ENCODE results near the gene ACACB.

ACACB gene

DNA sequence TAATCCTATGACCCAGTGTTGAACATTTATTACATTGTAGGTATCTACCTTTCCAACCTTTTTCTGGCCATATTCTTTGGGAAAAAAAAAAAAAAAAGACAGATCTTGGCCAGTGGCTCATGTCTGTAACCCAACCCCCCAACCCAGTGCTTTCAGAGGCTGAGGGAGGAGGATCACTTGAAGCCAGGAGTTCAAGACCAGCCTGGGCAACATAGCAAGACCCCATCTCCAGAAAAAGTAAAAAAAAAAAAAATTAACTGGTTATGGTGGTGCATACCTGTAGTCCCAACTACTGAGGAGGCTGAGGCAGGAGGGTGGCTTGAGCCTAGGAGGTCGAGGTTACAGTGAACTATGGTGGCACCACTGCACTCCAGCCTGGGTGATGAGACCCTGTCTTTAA, 58.1 kb downstream of the ACACB start:
- no peak for DNase-seq (ENCODE audit: low read depth)

DNA sequence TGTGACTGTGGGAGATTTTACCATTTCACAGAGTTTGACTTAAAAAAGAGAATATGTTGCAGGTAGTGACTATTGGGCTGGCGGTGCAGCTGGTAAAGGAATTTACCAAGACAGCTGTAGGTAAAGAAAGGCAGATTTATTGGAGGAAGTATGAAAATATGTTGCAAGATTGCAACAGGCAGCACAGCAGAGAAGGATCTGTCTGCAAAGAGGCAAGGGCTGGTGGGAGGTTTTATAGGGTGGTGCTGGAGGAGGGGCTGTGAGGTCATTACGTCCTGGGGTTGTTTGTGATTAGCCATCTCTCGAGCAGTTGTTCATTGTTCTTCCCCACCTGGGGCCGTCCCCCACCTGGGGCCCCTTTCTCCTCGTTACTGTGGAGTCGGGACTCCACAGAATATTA, 62.1 kb downstream of the ACACB start:
- DNase-seq (ENCODE audit: low read depth): no peak

DNA sequence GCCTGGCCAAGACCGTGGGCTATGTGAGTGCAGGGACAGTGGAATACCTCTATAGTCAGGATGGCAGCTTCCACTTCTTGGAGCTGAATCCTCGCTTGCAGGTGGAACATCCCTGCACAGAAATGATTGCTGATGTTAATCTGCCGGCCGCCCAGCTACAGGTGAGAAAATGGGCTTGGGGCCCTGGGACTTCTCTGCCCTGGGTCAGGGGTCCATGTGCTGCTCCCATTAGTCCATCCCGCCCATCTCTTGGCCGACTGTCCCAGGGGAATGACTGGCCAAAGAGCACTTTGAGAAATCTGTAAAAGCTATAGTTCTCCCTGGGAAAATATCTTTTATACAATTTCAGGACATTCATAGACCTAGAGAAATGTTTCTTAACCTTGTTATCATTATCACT, 63.5 kb downstream of the ACACB start:
- no peak for DNase-seq (ENCODE audit: low read depth)

DNA sequence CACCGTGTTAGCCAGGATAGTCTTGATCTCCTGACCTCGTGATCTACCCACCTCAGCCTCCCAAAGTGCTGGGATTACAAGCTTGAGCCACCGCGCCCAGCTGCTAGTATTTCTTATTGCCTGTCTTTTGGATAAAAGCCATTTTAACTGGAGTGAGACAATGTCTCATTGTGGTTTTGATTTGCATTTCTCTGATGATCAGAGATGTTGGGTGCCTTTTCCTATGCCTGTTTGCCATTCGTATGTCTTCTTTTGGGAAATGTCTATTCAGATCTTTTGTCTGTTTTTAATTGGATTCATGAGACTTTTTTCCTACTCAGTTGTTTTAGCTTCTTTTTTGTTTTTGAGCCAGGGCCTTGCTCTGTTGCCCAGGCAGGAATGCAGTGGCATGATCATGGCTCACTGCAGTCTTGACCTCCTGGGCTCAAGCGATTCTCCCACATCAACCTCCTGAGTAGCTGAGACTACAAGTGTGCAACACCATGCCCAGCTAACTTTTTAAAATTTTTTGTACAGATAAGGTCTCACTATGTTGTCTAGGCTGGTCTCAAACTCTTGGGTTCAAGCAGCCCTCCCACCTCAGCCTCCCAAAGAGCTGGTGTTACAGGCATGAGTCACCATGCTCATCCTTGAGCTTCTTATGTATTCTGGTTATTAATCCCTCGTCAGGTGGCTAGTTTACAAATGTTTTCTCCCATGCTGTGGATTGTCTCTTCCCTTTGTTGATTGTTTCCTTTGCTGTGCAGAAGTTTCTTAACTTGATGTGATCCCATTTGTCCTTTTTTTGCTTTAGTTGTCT, 65.9 kb downstream of the ACACB start:
- DNase-seq (ENCODE audit: low read depth): no peak

DNA sequence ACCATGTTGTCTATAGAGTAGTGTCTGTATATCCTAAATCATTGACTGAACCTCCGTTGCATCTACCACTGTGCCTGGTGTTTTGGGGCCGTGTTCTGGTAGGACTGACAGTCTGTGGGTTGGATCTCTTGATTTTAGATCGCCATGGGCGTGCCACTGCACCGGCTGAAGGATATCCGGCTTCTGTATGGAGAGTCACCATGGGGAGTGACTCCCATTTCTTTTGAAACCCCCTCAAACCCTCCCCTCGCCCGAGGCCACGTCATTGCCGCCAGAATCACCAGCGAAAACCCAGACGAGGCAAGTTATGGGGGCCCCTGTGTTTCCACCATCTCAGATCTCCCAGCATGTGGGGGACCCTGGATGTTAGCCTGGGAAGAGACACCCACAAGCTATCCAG, 69.1 kb downstream of the ACACB start:
- no peak for DNase-seq (ENCODE audit: low read depth)

DNA sequence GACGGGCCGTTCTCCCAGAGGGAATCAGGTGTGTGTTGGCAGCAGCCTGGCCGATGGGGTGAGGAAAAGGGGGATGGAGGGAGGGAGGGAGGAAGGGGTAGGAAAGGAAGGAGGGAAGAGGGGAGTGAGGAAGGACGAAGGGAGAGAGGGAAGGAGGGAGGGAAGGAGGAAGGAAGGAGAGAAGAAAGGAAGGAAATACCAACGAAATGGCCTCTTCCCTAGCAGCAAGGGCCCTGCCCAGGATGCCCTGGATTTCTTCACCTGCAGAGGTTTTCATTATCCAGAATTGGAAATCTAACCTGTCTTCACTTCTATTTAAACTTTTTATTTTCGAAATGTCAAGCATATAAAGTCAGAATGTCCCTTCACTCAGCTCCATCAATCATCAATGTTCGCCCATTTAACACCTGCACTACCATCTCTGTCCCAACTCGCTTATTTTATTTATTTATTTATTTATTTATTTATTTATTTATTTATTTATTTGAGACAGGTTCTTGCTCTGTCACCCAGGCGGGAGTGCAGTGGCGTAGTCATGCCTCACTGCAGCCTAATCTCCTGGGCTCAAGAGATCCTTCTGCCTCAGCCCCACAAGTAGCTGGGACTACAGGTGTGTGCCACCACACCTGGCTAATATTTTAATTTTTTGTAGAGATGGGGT, 70.7 kb downstream of the ACACB start:
- no peak for DNase-seq (ENCODE audit: low read depth)

DNA sequence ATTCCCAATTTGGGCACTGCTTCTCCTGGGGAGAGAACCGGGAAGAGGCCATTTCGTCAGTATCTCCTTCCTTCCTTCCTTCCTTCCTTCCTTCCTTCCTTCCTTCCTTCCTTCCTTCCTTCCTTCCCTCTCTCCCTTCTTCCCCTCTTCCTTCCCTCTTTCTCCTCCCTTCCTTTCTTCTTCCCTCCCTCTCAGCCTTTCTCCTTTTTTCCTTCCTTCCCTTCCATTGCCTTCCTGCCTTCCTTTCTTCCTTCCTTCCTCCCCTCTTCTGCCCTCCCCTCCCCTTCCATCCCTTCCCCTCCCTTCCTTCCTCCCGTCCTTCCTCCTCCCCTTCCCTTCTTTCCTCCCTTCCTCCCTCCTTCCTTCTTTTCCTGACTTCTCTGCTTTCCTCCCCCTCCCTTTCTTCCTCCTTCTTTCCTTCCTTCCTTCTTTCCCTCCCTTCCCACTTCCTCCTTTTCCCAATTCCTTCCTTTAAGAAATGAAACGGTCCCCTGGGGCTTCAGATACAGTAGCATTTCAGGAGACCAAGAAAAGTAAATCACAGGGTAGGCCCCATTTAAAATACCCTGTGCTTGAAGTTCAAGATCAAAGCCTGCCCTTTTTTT, 71.8 kb downstream of the ACACB start:
- no peak for DNase-seq (ENCODE audit: low read depth)

DNA sequence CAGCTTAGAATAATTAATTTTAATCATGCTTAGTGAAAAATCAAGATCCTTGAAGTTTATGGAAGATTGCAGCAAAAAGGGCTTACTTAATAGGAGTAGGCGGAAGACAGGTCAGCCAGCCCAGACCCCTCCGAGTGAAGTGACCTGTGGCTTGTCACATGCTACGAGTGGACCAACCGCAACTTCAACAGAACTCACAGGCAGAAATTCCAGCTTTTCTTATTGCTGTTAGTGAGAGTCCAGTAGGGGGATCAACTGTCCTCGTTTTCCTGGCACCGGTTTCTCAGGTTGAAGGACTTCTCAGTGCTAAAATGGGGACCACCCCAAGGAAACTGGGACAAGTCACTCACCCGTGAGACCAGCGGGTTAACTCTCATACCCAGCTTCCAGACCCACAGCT, 72.9 kb downstream of the ACACB start:
- no peak for DNase-seq (ENCODE audit: low read depth)

DNA sequence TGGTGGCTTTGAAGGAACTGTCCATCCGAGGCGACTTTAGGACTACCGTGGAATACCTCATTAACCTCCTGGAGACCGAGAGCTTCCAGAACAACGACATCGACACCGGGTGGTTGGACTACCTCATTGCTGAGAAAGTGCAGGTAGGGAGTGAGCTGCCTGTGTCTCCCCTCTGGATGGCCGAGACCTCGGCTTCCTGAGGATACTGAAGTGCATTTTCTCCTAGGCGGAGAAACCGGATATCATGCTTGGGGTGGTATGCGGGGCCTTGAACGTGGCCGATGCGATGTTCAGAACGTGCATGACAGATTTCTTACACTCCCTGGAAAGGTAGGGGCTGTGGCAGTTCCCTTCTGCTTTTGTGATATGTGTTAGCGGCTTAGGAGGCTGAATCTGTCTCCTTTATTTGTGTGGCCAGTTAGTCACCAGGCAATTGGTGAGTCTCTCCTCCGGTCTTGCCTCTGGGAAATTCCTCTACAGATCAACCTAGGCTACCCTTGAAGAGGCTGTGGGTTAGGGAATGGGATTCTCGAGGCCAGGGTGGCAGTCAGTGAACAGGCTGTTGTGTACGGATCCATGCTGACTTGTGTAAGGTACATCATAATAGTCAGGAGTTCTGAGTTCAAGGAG, 75.3 kb downstream of the ACACB start:
- DNase-seq (ENCODE audit: low read depth): no peak

DNA sequence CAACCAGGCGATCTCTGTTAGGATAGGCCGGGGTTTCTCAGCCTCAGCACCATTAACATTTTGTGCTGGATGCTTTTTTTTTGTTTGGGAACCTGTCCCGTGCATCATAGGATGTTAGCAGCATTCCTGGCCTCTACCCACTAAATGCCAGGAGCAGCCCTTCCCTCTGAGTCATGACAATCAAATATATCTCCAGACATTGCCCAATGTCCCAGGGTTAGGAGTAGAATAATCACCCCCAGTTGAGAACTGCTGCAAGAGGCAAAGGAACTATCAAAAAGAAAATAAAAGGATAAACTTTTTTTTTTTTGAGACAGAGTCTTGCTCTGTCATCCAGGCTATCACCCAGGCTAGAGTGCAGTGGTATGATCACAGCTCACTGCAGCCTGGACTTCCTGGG, 76.0 kb downstream of the ACACB start:
- no peak for DNase-seq (ENCODE audit: low read depth)

DNA sequence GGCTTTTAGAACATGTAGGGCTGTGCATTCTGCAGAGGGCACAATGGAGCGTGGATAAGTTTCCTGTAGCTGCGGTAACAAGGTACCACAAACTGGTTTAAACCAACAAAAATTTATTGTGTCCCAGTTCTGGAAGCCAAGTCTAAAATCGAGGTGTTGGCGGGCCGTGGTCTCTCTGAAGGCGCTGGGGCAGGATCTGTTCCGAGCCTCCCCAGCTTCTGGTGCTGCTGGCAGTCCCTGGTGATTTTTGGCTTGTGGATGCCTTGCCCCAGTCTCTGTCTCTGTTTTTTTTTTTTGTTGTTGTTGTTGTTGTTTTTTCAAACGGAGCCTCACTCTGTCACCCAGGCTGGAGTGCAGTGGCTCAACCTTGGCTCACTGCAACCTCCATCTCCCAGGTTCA, 77.5 kb downstream of the ACACB start:
- DNase-seq (ENCODE audit: low read depth): no peak

DNA sequence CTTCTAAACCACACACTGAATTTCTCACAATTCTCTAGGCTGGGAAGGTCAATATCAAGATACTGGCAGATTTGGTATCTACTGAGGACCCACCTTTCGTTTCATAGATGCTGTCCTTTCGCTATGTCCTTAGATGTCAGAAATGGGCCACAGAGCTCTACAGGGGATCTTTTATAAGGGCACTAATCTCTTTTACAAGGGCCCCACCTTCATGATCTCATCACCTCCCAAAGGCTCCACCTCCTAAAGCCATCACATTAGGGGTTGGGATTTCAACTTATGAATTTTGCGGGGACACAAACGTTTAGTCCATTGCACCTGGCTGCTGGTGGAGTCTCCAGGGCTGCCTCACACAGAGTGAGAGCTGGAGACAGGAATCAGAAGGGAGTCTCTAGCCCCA, 79.9 kb downstream of the ACACB start:
- DNase-seq (ENCODE audit: low read depth): no peak

DNA sequence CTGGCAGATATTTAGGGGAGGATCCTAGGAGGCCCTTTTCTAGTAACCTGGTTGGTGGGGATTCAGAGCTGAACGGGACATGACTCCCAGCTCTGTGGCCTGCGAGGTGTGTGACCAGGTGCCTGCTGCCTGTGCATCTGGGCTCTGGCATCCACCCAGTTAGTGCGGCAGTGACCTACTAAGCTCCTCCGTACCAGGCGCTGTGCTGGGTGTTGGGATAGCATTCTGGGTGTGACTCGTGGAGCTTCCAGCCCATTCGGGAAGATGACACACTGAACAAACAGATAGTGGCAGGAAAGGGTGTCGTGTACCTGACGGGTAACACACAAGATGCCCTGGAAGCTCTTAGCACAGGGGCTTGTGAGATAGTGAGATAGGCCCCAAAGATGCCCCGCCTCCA, 80.9 kb downstream of the ACACB start:
- DNase-seq (ENCODE audit: low read depth): no peak

DNA sequence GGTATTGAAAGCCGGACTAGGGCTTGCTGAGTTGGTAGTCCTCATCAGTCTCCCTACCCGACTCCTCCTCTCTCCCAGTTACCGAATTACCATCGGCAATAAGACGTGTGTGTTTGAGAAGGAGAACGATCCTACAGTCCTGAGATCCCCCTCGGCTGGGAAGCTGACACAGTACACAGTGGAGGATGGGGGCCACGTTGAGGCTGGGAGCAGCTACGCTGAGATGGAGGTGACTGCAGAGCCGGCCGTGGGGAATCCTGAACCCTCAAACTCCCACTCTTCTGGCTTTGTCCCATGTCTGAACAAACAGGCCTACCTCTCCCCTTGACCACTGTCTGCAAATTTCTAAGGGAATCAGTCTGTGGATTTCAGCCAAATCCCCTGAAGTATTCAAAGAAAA, 82.9 kb downstream of the ACACB start:
- no peak for DNase-seq (ENCODE audit: low read depth)

DNA sequence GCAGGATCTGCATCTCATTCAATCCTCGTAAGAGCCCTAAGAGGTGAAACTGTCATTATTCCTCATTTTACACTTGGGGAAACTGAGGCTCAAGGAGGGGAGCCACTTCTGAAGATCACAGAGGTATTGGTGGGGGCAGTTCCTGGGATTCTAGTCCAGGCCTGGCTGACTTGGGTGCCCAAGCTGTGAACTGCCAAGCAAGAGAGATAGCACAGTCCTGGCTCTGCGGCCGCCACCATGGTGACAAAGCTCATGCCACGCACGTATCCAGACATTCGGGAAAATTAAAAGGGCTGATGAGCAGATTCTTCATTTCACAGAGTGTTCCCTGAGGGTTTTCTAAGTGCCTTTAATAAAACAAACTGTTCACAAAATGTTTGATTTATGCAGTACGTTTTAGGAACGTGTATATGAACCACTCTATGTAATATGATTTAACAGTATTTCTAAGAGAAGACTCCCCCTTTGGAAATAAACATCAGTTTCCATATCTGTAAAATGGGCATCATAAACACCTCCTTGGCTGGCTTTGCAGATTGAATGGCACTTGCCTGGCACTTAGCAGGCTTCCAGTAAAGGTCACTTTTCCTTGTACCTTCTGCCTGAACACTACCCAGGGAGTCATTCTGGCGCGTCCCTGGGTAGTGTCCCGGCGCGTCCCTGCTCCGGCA, 84.6 kb downstream of the ACACB start:
- DNase-seq (ENCODE audit: low read depth): no peak

DNA sequence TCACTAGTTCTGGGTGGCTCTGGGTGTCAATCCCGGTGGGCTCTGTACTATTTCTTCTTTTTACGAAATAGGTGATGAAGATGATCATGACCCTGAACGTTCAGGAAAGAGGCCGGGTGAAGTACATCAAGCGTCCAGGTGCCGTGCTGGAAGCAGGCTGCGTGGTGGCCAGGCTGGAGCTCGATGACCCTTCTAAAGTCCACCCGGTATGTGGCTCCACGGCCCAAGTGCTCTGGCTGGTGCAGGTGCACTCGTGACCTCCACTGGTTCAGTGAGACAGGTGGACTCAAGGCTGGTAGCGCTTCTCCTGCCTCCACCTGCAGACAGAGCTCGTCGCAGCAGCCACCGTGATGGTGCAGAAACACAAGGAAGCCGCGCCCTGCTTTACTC, 85.1 kb downstream of the ACACB start:
- DNase-seq (ENCODE audit: low read depth): no peak

DNA sequence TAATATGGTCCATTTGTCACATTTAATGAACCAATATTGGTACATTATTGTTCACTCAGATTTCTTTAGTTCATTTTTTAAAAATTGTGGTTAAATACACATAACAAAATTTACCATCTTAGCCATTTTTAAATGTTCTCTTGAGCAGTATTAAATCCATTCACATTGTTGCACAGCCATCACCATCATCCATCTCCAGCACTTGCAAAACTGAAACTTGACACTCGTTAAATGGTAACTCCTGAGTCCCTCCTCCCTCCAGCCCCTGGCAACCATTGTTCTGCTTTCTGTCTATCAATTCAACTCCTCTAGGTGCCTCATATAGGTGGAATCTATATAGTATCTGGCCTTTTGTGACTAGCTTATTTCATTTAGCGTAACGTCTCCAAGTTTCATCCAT, 86.4 kb downstream of the ACACB start:
- no peak for DNase-seq (ENCODE audit: low read depth)

DNA sequence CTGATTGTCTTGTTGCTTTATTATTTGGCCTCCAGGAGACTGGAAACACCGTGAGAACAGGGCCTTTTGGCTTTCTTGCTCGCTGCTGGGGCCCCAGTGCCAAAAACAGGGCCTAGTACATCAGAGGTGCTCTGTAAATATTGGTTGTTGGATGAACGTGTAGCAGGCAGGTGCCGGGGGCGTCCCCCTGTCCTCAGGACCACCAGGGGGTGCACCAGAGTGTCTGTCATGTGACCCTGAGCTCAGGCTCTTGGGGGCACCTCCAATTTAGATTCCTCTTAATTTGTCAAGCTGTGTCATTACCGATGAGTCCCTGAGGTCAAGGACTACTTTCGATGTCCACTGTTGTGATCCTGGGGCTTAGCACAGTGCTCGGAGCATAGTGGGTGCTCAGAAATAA, 87.1 kb downstream of the ACACB start:
- DNase-seq (ENCODE audit: low read depth): no peak

DNA sequence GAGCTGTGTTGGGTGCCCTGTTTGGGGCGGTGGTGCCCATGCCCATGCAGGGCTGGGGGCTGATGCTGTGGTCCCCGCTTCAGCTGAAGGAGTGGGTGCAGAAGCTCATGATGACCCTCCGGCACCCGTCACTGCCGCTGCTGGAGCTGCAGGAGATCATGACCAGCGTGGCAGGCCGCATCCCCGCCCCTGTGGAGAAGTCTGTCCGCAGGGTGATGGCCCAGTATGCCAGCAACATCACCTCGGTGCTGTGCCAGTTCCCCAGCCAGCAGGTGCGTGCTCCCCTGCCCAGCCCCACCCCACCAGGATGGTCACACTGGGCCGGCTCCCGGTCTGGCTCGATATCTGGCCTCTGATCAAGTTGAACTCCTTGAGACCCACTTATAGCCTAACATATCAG, 92.7 kb downstream of the ACACB start:
- no peak for DNase-seq (ENCODE audit: low read depth)

DNA sequence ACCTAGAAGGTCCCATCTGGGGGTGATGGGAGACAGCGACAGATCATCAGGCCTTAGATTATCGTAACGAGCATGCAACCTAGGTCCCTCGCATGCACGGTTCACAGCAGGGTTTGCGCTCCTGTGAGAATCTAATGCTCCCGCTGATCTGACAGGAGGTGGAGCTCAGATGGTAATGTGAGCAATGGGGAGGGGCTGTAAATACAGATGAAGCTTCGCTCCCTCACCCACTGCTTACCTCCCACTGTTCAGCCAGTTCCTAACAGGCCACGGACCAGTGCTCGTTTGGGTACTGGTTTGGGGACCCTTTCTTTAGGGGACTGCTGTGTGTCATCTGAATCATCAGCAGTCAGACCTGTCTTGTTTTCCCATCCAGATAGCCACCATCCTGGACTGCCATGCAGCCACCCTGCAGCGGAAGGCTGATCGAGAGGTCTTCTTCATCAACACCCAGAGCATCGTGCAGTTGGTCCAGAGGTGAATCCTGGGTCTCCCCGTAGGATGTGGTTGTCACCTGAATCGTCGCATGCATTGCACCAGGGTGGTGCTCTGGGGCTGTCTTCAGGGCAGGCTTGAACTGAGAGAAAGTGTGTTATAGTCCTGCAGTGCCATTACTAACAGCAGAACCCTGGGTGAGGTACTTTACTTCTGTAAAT, 96.2 kb downstream of the ACACB start:
- DNase-seq (ENCODE audit: low read depth): no peak

DNA sequence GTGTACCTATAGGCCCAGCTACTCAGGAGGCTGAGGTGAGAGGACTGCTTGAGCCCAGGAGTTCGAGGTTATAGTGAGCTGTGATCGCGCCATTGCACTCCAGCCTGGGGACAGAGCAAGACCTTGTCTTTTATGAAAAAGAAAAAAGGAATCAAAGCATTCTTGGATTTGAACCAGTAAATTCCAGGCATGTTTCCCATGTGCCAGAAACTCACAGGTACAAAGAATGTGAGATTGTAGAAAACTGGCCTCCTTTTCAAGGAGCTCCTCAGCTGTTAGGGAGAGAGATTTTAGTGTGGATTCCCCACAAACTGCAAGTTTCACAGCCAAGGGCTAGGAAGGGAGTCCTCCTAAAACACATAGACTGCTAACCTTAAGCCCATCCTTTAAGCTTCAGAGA, 97.7 kb downstream of the ACACB start:
- DNase-seq (ENCODE audit: low read depth): no peak

DNA sequence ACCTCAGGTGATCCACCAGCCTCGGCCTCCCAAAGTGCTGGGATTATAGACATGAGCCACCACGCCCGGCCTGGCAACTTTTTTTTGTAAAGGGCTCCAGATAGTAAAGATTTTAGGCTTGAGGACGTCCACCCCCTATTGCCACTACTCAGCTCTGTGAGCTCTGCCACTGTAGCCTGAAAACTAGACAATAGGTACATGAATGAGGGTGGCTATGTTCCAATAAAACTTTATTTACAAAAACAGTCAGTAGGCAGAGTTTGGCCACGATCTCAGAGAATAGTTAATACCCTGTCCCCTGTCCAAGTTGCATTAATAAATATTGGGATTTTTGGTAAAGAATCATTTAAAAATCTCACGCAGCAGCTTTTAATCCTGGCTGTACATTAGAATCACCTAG, 102.6 kb downstream of the ACACB start:
- no peak for DNase-seq (ENCODE audit: low read depth)

All from stimulated activated CD8-positive, alpha-beta memory T cell treated with anti-CD3 and anti-CD28 coated beads, Interleukin-15, amount 100 ng/mL, for 1 hour (primary cell).